ENCODE data around the gene RNF26. TPM values are rescaled to one million over a fixed set of nuclear protein-coding genes. Genes with fewer than 3 reads are reported as not detected.

Gene RNF26
- total and polyA plus RNA-seq, 12 donors = 6.4 to 17.6 (median 13.0) TPM

GRCh38 chr11:119290894-119291497 is 43.3 kb upstream of the RNF26 start:
- TF ChIP-seq CTCF (IDR thresholded peaks at IDR 0.05) = no peak
- 96 to 98% methylated on average over 10 of the region's 10 CpGs for WGBS, 2 donors

DNA sequence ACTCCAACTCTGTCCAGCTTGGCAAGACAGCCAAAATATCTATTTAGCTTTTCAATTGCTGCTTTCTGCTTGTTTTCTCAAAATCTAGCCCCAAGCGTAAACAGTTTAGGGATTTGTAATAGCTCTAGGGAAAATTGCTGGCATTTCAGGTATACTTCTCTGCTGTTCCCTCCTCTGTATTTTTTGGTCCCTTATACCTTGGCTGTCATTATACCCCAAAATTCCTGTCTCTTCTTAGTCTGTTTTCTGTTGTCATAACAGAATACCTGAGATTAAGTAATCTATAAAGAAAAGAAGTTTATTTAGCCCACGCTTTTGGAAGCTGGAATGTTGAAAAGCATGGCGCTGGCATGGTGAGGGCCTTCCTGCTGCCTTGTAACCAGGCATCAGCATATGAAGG is 40.9 kb upstream of the RNF26 start:
- H3K27ac ChIP-seq = no peak overlapping the region
- H3K27me3 ChIP-seq = no peaks in the 10 kb centered on the region
- H3K9me3 ChIP-seq = peaks cover 0 to 12% (median 5%) of the 10 kb centered on the region in 11 donors
- ATAC-seq = no peak
- intact Hi-C loops (cut with DNase I) = loop anchor here in 1 of 10 donors (10.0 kb wide), 1 partner anchor 89 kb away; the partner anchor contains the start of gene CBL
- H3K4me1 ChIP-seq = peaks cover 0 to 17% (median 10%) of the 10 kb centered on the region in 9 donors
- 98% methylated on average over 3 of the region's 3 CpGs for WGBS, 2 donors
- no peak for DNase-seq
- H3K4me3 ChIP-seq = no peak overlapping the region
- TF ChIP-seq CTCF (IDR thresholded peaks at IDR 0.05) = no peak
- H3K36me3 ChIP-seq = peaks cover 0 to 90% (median 22%) of the 10 kb centered on the region in 9 donors

More at GRCh38 chr11:119290894-119291497, 43.3 kb upstream of the RNF26 start:
- Histone ChIP-seq H3K36me3 (peaks cover 0 to 90% (median 37%) of the 10 kb centered on the region in 9 donors), H3K27ac (no peak overlapping the region), H3K27me3 (no peaks in the 10 kb centered on the region), H3K4me1 (no peaks in the 10 kb centered on the region), H3K9me3 (peaks cover 0 to 12% (median 5%) of the 10 kb centered on the region in 11 donors), H3K4me3 (no peak overlapping the region)
- no peak for DNase-seq
- intact Hi-C loops (cut with DNase I) = loop anchor here in 1 of 10 donors (10.0 kb wide), 1 partner anchor 86 kb away; the partner anchor contains the start of gene CBL
- ATAC-seq = no peak

DNA sequence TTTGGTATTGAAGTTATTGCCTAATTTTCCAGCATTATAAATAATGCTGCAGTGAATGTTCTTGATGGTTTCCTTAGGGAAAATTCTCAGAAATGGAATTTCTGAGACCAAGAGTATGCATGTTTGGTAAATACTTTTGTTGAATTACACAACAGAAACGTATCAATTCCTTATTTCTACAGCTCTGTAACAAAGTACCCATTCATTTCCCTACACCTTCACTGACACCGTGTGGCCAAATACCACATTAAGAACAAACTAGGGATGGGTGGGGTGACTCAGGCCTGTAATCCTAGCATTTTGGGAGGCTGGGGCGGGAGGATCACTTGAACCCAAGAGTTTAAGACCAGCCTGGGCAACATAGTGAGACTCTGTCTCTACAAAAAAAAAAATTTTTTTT is 39.1 kb upstream of the RNF26 start:
- WGBS, 2 donors = 61 to 66% methylated on average over 3 of the region's 3 CpGs
- TF ChIP-seq CTCF (IDR thresholded peaks at IDR 0.05) = no peak
- no peaks in the 10 kb centered on the region for H3K27me3 ChIP-seq
- intact Hi-C loops (cut with DNase I) = loop anchor here in 1 of 10 donors (10.0 kb wide), 1 partner anchor 90 kb away; the partner anchor contains the start of gene CBL
- DNase-seq (no peak), ATAC-seq (no peak)
- peaks cover 0 to 12% (median 5%) of the 10 kb centered on the region in 11 donors for H3K9me3 ChIP-seq
- no peak overlapping the region for H3K4me3 ChIP-seq
- peaks cover 0 to 32% (median 24%) of the 10 kb centered on the region in 9 donors for H3K4me1 ChIP-seq
- no peak overlapping the region for H3K27ac ChIP-seq
- peaks cover 0 to 90% (median 30%) of the 10 kb centered on the region in 9 donors for H3K36me3 ChIP-seq

GRCh38 chr11:119297938-119298337 is 36.4 kb upstream of the RNF26 start:
- 53 to 61% methylated on average over 3 of the region's 3 CpGs for WGBS, 2 donors
- peaks cover 0 to 96% (median 23%) of the 10 kb centered on the region in 9 donors for H3K36me3 ChIP-seq
- TF ChIP-seq CTCF (IDR thresholded peaks at IDR 0.05) = no peak
- ATAC-seq = no peak
- H3K9me3 ChIP-seq = no peaks in the 10 kb centered on the region
- no peak overlapping the region for H3K4me3 ChIP-seq
- no peak for DNase-seq
- intact Hi-C loops (cut with DNase I) = loop anchor here in 1 of 10 donors (10.0 kb wide), 1 partner anchor 93 kb away; the partner anchor contains the start of gene CBL
- no peaks in the 10 kb centered on the region for H3K27me3 ChIP-seq
- H3K27ac ChIP-seq = peak overlapping the region in 7 of 10 donors; percentile 57 to 77 (median 73)
- peaks cover 0 to 42% (median 24%) of the 10 kb centered on the region in 9 donors for H3K4me1 ChIP-seq

Measured in heart right ventricle (tissue), 16 donors.